Measurements from ENCODE around the gene RFX8. TPM values are rescaled to one million over a fixed set of nuclear protein-coding genes. Genes with fewer than 3 reads are reported as not detected.

The RFX8 gene
- polyA plus RNA-seq, 1 of the 3 experiments (the other 2 are of a cell fraction): 0.07 TPM

DNA sequence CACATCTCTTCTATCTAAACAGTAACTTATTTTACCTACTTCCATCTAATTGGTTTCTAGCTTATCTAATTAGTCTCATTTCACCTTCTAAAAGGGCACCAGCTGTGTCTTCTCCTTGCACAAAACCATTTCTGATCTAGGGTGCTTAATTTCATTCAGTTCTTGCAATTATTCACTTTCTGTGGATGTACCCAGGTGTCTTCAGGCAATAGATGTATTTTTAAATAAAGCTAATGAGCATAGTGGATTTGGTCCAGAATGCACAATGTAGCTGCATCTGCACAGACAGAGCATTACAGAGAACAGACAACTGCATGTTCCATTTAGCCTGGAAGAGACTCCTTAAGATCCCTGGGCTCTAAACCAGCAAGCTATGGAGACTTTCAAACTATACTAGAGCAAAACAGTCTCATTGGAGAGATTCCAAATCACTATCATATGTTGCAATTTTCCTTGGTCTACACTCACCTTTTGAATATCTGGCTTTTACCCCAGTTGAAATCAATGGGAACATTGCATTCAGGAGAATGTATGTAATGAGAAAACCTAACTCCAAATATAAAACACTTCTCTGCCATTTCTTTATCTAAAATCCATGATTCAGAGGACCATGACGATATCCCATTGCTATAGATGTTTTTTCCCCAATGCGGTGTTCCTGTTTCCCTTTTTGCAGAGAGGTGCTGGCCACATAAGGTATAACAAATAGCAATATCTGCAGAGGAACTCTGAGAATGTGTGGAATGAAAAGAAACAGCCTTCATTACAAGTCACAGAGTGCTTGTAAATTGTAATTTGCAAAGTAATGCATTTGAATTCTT, 3.5 kb upstream of the RFX8 start:
- TF ChIP-seq GABPA (IDR thresholded peaks at IDR 0.05; ENCODE audit: low read depth) (no peak), NFIC (IDR thresholded peaks at IDR 0.05; ENCODE audit: borderline replicate concordance) (no peak), JUND (IDR thresholded peaks at IDR 0.05) (no peak), EZH2phosphoT487 (IDR thresholded peaks at IDR 0.05; ENCODE audit: borderline replicate concordance, low read depth) (no peak), TAF1 (IDR thresholded peaks at IDR 0.05; ENCODE audit: borderline replicate concordance, low read depth, low read length) (no peak), SMC3 (IDR thresholded peaks at IDR 0.05; ENCODE audit: low read depth, low read length) (no peak), CTCF (IDR thresholded peaks at IDR 0.05) (no peak), ELF1 (IDR thresholded peaks at IDR 0.05) (no peak)
- Histone ChIP-seq H2AFZ (ENCODE audit: low read depth) (no peak overlapping the region), H3K4me1 (ENCODE audit: control insufficient read depth in 1 of 2, insufficient read depth in 2 of 2, low read depth in 1 of 2, low read length in 1 of 2) (peaks cover 0 to 11% of the 10 kb centered on the region in 2 experiments; a peak in 2 of 4 replicates), H3K27me3 (ENCODE audit: insufficient read depth) (no peaks in the 10 kb centered on the region), H3K27ac (ENCODE audit: low read depth in 2 of 2, low read length in 1 of 2) (peak overlapping the region in 1 of 2 experiments; percentile 62; a peak in 2 of 4 replicates), H4K20me1 (ENCODE audit: insufficient read depth) (no peaks in the 10 kb centered on the region), H3K9ac (no peak overlapping the region), H3K9me3 (no peaks in the 10 kb centered on the region), H3K9me2 (no peaks in the 10 kb centered on the region), H3K79me2 (ENCODE audit: insufficient read depth) (no peaks in the 10 kb centered on the region), H3K4me3 (ENCODE audit: low read depth in 2 of 2, low read length in 1 of 2) (no peak overlapping the region), H3K4me2 (no peak overlapping the region), H3F3A (replicated peaks; ENCODE audit: insufficient read depth) (no peaks in the 10 kb centered on the region), H3K36me3 (replicated peaks in 1 of 2; ENCODE audit: control insufficient read depth in 1 of 2, insufficient read depth in 2 of 2, low read length in 1 of 2) (no peaks in the 10 kb centered on the region)
- DNase-seq: no peak
- ChIA-PET POLR2A (no interaction called here), CTCF (no interaction called here)
- whole genome bisulfite sequencing (ENCODE audit: low lambda C conversion rate): 87% methylated on average over 2 of the region's 2 CpGs

GRCh38 chr2:101477556-101477955, 2.6 kb upstream of the RFX8 start:
- Histone ChIP-seq H3K4me1 (ENCODE audit: control insufficient read depth in 1 of 2, insufficient read depth in 2 of 2, low read depth in 1 of 2, low read length in 1 of 2) (peaks cover 0 to 11% of the 10 kb centered on the region in 2 experiments; a peak in 2 of 4 replicates), H3K9me2 (no peaks in the 10 kb centered on the region), H4K20me1 (ENCODE audit: insufficient read depth) (no peaks in the 10 kb centered on the region), H2AFZ (ENCODE audit: low read depth) (no peak overlapping the region), H3F3A (replicated peaks; ENCODE audit: insufficient read depth) (no peaks in the 10 kb centered on the region), H3K27me3 (ENCODE audit: insufficient read depth) (no peaks in the 10 kb centered on the region), H3K36me3 (replicated peaks in 1 of 2; ENCODE audit: control insufficient read depth in 1 of 2, insufficient read depth in 2 of 2, low read length in 1 of 2) (no peaks in the 10 kb centered on the region), H3K79me2 (ENCODE audit: insufficient read depth) (no peaks in the 10 kb centered on the region), H3K9me3 (no peaks in the 10 kb centered on the region), H3K4me3 (ENCODE audit: low read depth in 2 of 2, low read length in 1 of 2) (no peak overlapping the region), H3K4me2 (no peak overlapping the region), H3K9ac (no peak overlapping the region), H3K27ac (ENCODE audit: low read depth in 2 of 2, low read length in 1 of 2) (no peak overlapping the region; a peak in 1 of 4 replicates)
- TF ChIP-seq NFIC (IDR thresholded peaks at IDR 0.05; ENCODE audit: borderline replicate concordance) (no peak), RFX5 (IDR thresholded peaks at IDR 0.05; ENCODE audit: low read length) (no peak), ELF1 (IDR thresholded peaks at IDR 0.05) (no peak)
- no peak for DNase-seq
- ChIA-PET CTCF (no interaction called here), POLR2A (no interaction called here)
- WGBS (ENCODE audit: low lambda C conversion rate): 88% methylated on average over 2 of the region's 2 CpGs

Data from SK-N-SH (cell line).